Measurements from ENCODE around the gene TSTD2.

Gene TSTD2

GRCh38 chr9:97572196-97572891, 60.8 kb downstream of the TSTD2 start:
- H3K4me1 Mint-ChIP-seq = peaks cover 17% of the 10 kb centered on the region
- CTCF ChIA-PET = interaction anchor here (1.5 kb wide), 1 partner anchor 27 kb away, joined by 3 read pairs; no protein-coding TSS in a partner anchor
- peaks cover 17% of the 10 kb centered on the region for H3K27me3 Mint-ChIP-seq
- no peaks in the 10 kb centered on the region for H3K36me3 Mint-ChIP-seq
- H3K27ac Mint-ChIP-seq = no peak overlapping the region
- H3K9me3 Mint-ChIP-seq = no peaks in the 10 kb centered on the region
- DNase-seq = no peak
- H3K4me3 Mint-ChIP-seq = no peak overlapping the region

GRCh38 chr9:97571664-97572063, 61.5 kb downstream of the TSTD2 start:
- no peak overlapping the region for H3K27ac Mint-ChIP-seq

GRCh38 chr9:97570899-97571298, 62.3 kb downstream of the TSTD2 start:
- no peak overlapping the region for H3K4me3 Mint-ChIP-seq
- H3K4me1 Mint-ChIP-seq = peaks cover 16% of the 10 kb centered on the region
- H3K36me3 Mint-ChIP-seq = no peaks in the 10 kb centered on the region
- H3K27me3 Mint-ChIP-seq = peaks cover 17% of the 10 kb centered on the region
- H3K9me3 Mint-ChIP-seq = no peaks in the 10 kb centered on the region
- no peak overlapping the region for H3K27ac Mint-ChIP-seq
- CTCF ChIA-PET = interaction anchor here (1.8 kb wide), 1 partner anchor 27 kb away, joined by 6 read pairs; no protein-coding TSS in a partner anchor
- DNase-seq = no peak

More at GRCh38 chr9:97571664-97572063, 61.5 kb downstream of the TSTD2 start:
- Mint-ChIP-seq H3K4me1 (peaks cover 17% of the 10 kb centered on the region), H3K36me3 (no peaks in the 10 kb centered on the region), H3K27me3 (peaks cover 17% of the 10 kb centered on the region), H3K4me3 (no peak overlapping the region), H3K9me3 (no peaks in the 10 kb centered on the region)
- no peak for DNase-seq
- CTCF ChIA-PET = interaction anchor here (1.8 kb wide), 1 partner anchor 26 kb away, joined by 6 read pairs; no protein-coding TSS in a partner anchor

- Mint-ChIP-seq H3K36me3 (no peaks in the 10 kb centered on the region), H3K4me3 (no peak overlapping the region), H3K9me3 (no peaks in the 10 kb centered on the region), H3K27ac (no peak overlapping the region), H3K27me3 (peaks cover 17% of the 10 kb centered on the region), H3K4me1 (peaks cover 2% of the 10 kb centered on the region)
- CTCF ChIA-PET = interaction anchor here (0.9 to 2.4 kb wide), 3 partner anchors 30 to 72 kb away, joined by 3 to 11 read pairs (median 3); no protein-coding TSS in a partner anchor
- DNase-seq = no peak
These were observed 64.5 kb downstream of the TSTD2 start for GRCh38 chr9:97568461-97569275.

- peaks cover 17% of the 10 kb centered on the region for H3K27me3 Mint-ChIP-seq
- H3K36me3 Mint-ChIP-seq = no peaks in the 10 kb centered on the region
- DNase-seq = no peak
- H3K27ac Mint-ChIP-seq = no peak overlapping the region
- CTCF ChIA-PET = interaction anchor here (2.4 kb wide), 1 partner anchor 31 kb away, joined by 11 read pairs; no protein-coding TSS in a partner anchor
- no peaks in the 10 kb centered on the region for H3K4me1 Mint-ChIP-seq
- no peaks in the 10 kb centered on the region for H3K9me3 Mint-ChIP-seq
- no peak overlapping the region for H3K4me3 Mint-ChIP-seq
These were observed 65.3 kb downstream of the TSTD2 start for GRCh38 chr9:97567894-97568202.

- no peak for DNase-seq
- H3K4me3 Mint-ChIP-seq = no peak overlapping the region
- peaks cover 21% of the 10 kb centered on the region for H3K27me3 Mint-ChIP-seq
- CTCF ChIA-PET = interaction anchor here (2.4 kb wide), 1 partner anchor 31 kb away, joined by 11 read pairs; no protein-coding TSS in a partner anchor
- no peaks in the 10 kb centered on the region for H3K36me3 Mint-ChIP-seq
- H3K4me1 Mint-ChIP-seq = no peaks in the 10 kb centered on the region
- no peaks in the 10 kb centered on the region for H3K9me3 Mint-ChIP-seq
- H3K27ac Mint-ChIP-seq = no peak overlapping the region
These were observed 65.8 kb downstream of the TSTD2 start for GRCh38 chr9:97567182-97567893.

- no peaks in the 10 kb centered on the region for H3K9me3 Mint-ChIP-seq
- H3K27me3 Mint-ChIP-seq = peaks cover 22% of the 10 kb centered on the region
- CTCF ChIA-PET = no interaction called here
These were observed 67.9 kb downstream of the TSTD2 start for GRCh38 chr9:97565262-97565661.

GRCh38 chr9:97564291-97565175, 68.6 kb downstream of the TSTD2 start:
- CTCF ChIA-PET = no interaction called here
- Mint-ChIP-seq H3K4me1 (peaks cover 5% of the 10 kb centered on the region), H3K27ac (no peak overlapping the region), H3K36me3 (no peaks in the 10 kb centered on the region), H3K27me3 (peaks cover 19% of the 10 kb centered on the region), H3K4me3 (no peak overlapping the region), H3K9me3 (no peaks in the 10 kb centered on the region)
- DNase-seq = no peak

More at GRCh38 chr9:97565262-97565661, 67.9 kb downstream of the TSTD2 start:
- Mint-ChIP-seq H3K4me1 (no peaks in the 10 kb centered on the region), H3K36me3 (no peaks in the 10 kb centered on the region), H3K27ac (no peak overlapping the region), H3K4me3 (no peak overlapping the region)
- DNase-seq = no peak

GRCh38 chr9:97563458-97564135, 69.6 kb downstream of the TSTD2 start:
- H3K27ac Mint-ChIP-seq = no peak overlapping the region
- no peak overlapping the region for H3K4me3 Mint-ChIP-seq
- DNase-seq = no peak
- no peaks in the 10 kb centered on the region for H3K36me3 Mint-ChIP-seq
- peaks cover 12% of the 10 kb centered on the region for H3K4me1 Mint-ChIP-seq
- H3K27me3 Mint-ChIP-seq = peaks cover 25% of the 10 kb centered on the region
- CTCF ChIA-PET = no interaction called here
- H3K9me3 Mint-ChIP-seq = no peaks in the 10 kb centered on the region

GRCh38 chr9:97562542-97562941, 70.6 kb downstream of the TSTD2 start:
- peaks cover 16% of the 10 kb centered on the region for H3K4me1 Mint-ChIP-seq
- CTCF ChIA-PET = no interaction called here
- no peaks in the 10 kb centered on the region for H3K36me3 Mint-ChIP-seq
- H3K27ac Mint-ChIP-seq = no peak overlapping the region
- H3K27me3 Mint-ChIP-seq = peaks cover 29% of the 10 kb centered on the region
- no peaks in the 10 kb centered on the region for H3K9me3 Mint-ChIP-seq
- no peak overlapping the region for H3K4me3 Mint-ChIP-seq
- DNase-seq = no peak

- no peak overlapping the region for H3K27ac Mint-ChIP-seq
- H3K4me3 Mint-ChIP-seq = no peak overlapping the region
- DNase-seq = no peak
- no peaks in the 10 kb centered on the region for H3K9me3 Mint-ChIP-seq
- peaks cover 34% of the 10 kb centered on the region for H3K27me3 Mint-ChIP-seq
- H3K4me1 Mint-ChIP-seq = peaks cover 16% of the 10 kb centered on the region
- CTCF ChIA-PET = interaction anchor here (1.3 kb wide), 1 partner anchor 37 kb away, joined by 6 read pairs; no protein-coding TSS in a partner anchor
- H3K36me3 Mint-ChIP-seq = no peaks in the 10 kb centered on the region
These were observed 71.7 kb downstream of the TSTD2 start for GRCh38 chr9:97561501-97561900.

- Mint-ChIP-seq H3K9me3 (no peaks in the 10 kb centered on the region), H3K27ac (no peak overlapping the region), H3K36me3 (no peaks in the 10 kb centered on the region), H3K4me3 (no peak overlapping the region), H3K27me3 (peaks cover 38% of the 10 kb centered on the region), H3K4me1 (peaks cover 16% of the 10 kb centered on the region)
- no peak for DNase-seq
- CTCF ChIA-PET = interaction anchor here (1.3 kb wide), 1 partner anchor 38 kb away, joined by 6 read pairs; no protein-coding TSS in a partner anchor
These were observed 72.3 kb downstream of the TSTD2 start for GRCh38 chr9:97560851-97561250.

GRCh38 chr9:97560154-97560553, 73.0 kb downstream of the TSTD2 start:
- no peaks in the 10 kb centered on the region for H3K9me3 Mint-ChIP-seq
- H3K27ac Mint-ChIP-seq = no peak overlapping the region
- peaks cover 16% of the 10 kb centered on the region for H3K4me1 Mint-ChIP-seq
- H3K27me3 Mint-ChIP-seq = peaks cover 42% of the 10 kb centered on the region
- H3K36me3 Mint-ChIP-seq = no peaks in the 10 kb centered on the region
- no peak for DNase-seq
- no peak overlapping the region for H3K4me3 Mint-ChIP-seq
- CTCF ChIA-PET = no interaction called here

All from activated naive CD4-positive, alpha-beta T cell treated with anti-CD3 and anti-CD28 coated beads, Interleukin-2, amount 10 ng/mL, durations not matched to agents 7 days and 5 days (primary cell).